Measurements from ENCODE around the gene TNFRSF4.

- no peak for TF ChIP-seq CTCF (IDR thresholded peaks at IDR 0.05)
- no peak for TF ChIP-seq ZFX (IDR thresholded peaks at IDR 0.05; ENCODE audit: borderline replicate concordance)
These were observed 26.4 kb upstream of the TNFRSF4 start for GRCh38 chr1:1240348-1240732.

Measured in 22Rv1 (cell line).